Measurements from ENCODE around the gene RNF34. TPM values are rescaled to one million over a fixed set of nuclear protein-coding genes. Genes with fewer than 3 reads are reported as not detected.
"Not testable (repeated sequence)": the region's sequence is repeated elsewhere in the genome, so short reads cannot be mapped to it uniquely, and the experiment has no call there.

RNF34 gene
- total RNA-seq, 4 donors from 2014 or later: 32.3 to 57.1 (median 46.2) TPM

- Histone ChIP-seq H3K27me3 (no peaks in the 10 kb centered on the region), H3K4me1 (no peaks in the 10 kb centered on the region), H3K27ac (no peak overlapping the region), H3K9me3 (no peaks in the 10 kb centered on the region), H3K4me3 (no peak overlapping the region), H3K36me3 (no peaks in the 10 kb centered on the region)
- ATAC-seq: no peak
- intact Hi-C loops (cut with DNase I; ENCODE audit: low total_unique reads) (no loop called here), in situ Hi-C loops (cut with MboI; ENCODE audit: low sequenced_read_pairs in 4 of 4) (no loop called here)
- DNase-seq: no peak
- TF ChIP-seq POLR2A (IDR thresholded peaks at IDR 0.05): no peak
- TF ChIP-seq CTCF (IDR thresholded peaks at IDR 0.05 in 4 of 5, conservative IDR thresholded peaks at IDR 0.05 in 1 of 5): no peak
These were observed 22.9 kb upstream of the RNF34 start for GRCh38 chr12:121376754-121377697.

GRCh38 chr12:121378736-121379135 is 21.2 kb upstream of the RNF34 start:
- H3K27ac ChIP-seq: no peak overlapping the region
- no peaks in the 10 kb centered on the region for H3K36me3 ChIP-seq
- DNase-seq (no peak), ATAC-seq (no peak)
- in situ Hi-C loops (cut with MboI; ENCODE audit: low sequenced_read_pairs in 4 of 4) (no loop called here), intact Hi-C loops (cut with DNase I; ENCODE audit: low total_unique reads) (no loop called here)
- no peaks in the 10 kb centered on the region for H3K9me3 ChIP-seq
- H3K27me3 ChIP-seq: no peaks in the 10 kb centered on the region
- TF ChIP-seq CTCF (IDR thresholded peaks at IDR 0.05 in 4 of 5, conservative IDR thresholded peaks at IDR 0.05 in 1 of 5): no peak
- no peak for TF ChIP-seq POLR2A (IDR thresholded peaks at IDR 0.05)
- H3K4me1 ChIP-seq: no peaks in the 10 kb centered on the region
- H3K4me3 ChIP-seq: no peak overlapping the region

GRCh38 chr12:121379945-121380344 is 20.0 kb upstream of the RNF34 start:
- TF ChIP-seq POLR2A (IDR thresholded peaks at IDR 0.05) (no peak), CTCF (IDR thresholded peaks at IDR 0.05 in 4 of 5, conservative IDR thresholded peaks at IDR 0.05 in 1 of 5) (no peak)
- Histone ChIP-seq H3K4me3 (no peak overlapping the region), H3K9me3 (no peaks in the 10 kb centered on the region), H3K27ac (no peak overlapping the region), H3K4me1 (no peaks in the 10 kb centered on the region), H3K36me3 (no peaks in the 10 kb centered on the region), H3K27me3 (no peaks in the 10 kb centered on the region)
- DNase-seq (no peak), ATAC-seq (no peak)
- in situ Hi-C loops (cut with MboI; ENCODE audit: low sequenced_read_pairs in 4 of 4): no loop called here
- intact Hi-C loops (cut with DNase I; ENCODE audit: low total_unique reads): no loop called here

- intact Hi-C loops (cut with DNase I; ENCODE audit: low total_unique reads): no loop called here
- in situ Hi-C loops (cut with MboI; ENCODE audit: low sequenced_read_pairs in 4 of 4): no loop called here
- H3K36me3 ChIP-seq: no peaks in the 10 kb centered on the region
- no peaks in the 10 kb centered on the region for H3K9me3 ChIP-seq
- H3K27ac ChIP-seq: no peak overlapping the region
- TF ChIP-seq CTCF (IDR thresholded peaks at IDR 0.05 in 4 of 5, conservative IDR thresholded peaks at IDR 0.05 in 1 of 5) (no peak), POLR2A (IDR thresholded peaks at IDR 0.05) (no peak)
- DNase-seq (no peak), ATAC-seq (no peak)
- H3K27me3 ChIP-seq: no peaks in the 10 kb centered on the region
- no peak overlapping the region for H3K4me3 ChIP-seq
- no peaks in the 10 kb centered on the region for H3K4me1 ChIP-seq
These were observed 16.3 kb upstream of the RNF34 start for GRCh38 chr12:121383601-121384021.

- H3K4me1 ChIP-seq; ATAC-seq; in situ Hi-C loops (cut with MboI; ENCODE audit: low sequenced_read_pairs in 4 of 4); DNase-seq; H3K27ac ChIP-seq; H3K36me3 ChIP-seq; H3K4me3 ChIP-seq; intact Hi-C loops (cut with DNase I; ENCODE audit: low total_unique reads); H3K9me3 ChIP-seq; H3K27me3 ChIP-seq: not testable (repeated sequence)
These were observed 15.0 kb upstream of the RNF34 start for GRCh38 chr12:121384891-121385290.
